IPS-15b (cell line): ENCODE measurements around the gene PLOD3.

Experiments used
- H3K27me3 ChIP-seq: one replicate; pipeline ENCODE4 v1.6.1; 2013; ENCODE audit warnings: low read length; ENCODE audit not compliant: control insufficient read depth, insufficient read depth
- H3K36me3 ChIP-seq: one replicate; pipeline ENCODE4 v1.6.1; 2013; ENCODE audit warnings: low read length; ENCODE audit not compliant: control insufficient read depth, insufficient read depth
- H3K4me1 ChIP-seq: one replicate; pipeline ENCODE4 v1.6.1; 2013; ENCODE audit warnings: mild to moderate bottlenecking, low read length; ENCODE audit not compliant: control insufficient read depth, insufficient read depth
- H3K4me3 ChIP-seq: one replicate; pipeline ENCODE4 v1.5.1; 2013; ENCODE audit warnings: low read depth, low read length
- H3K9ac ChIP-seq: one replicate; pipeline ENCODE4 v1.6.1; 2013; ENCODE audit warnings: low read depth, mild to moderate bottlenecking, low read length
- H3K9me3 ChIP-seq: one replicate; pipeline ENCODE4 v1.6.1; 2013; ENCODE audit warnings: mild to moderate bottlenecking, low read length; ENCODE audit not compliant: control insufficient read depth, insufficient read depth

The PLOD3 gene

GRCh38 chr7:101171442-101171837 lies 45.9 kb downstream of the PLOD3 start:
- H3K27me3 ChIP-seq: peaks cover 93% of the 10 kb centered on the region
- H3K36me3 ChIP-seq: no peaks in the 10 kb centered on the region
- no peak overlapping the region for H3K9ac ChIP-seq
- peaks cover 33% of the 10 kb centered on the region for H3K4me1 ChIP-seq
- peak overlapping the region; percentile 69 for H3K4me3 ChIP-seq
- H3K9me3 ChIP-seq: no peaks in the 10 kb centered on the region

DNA sequence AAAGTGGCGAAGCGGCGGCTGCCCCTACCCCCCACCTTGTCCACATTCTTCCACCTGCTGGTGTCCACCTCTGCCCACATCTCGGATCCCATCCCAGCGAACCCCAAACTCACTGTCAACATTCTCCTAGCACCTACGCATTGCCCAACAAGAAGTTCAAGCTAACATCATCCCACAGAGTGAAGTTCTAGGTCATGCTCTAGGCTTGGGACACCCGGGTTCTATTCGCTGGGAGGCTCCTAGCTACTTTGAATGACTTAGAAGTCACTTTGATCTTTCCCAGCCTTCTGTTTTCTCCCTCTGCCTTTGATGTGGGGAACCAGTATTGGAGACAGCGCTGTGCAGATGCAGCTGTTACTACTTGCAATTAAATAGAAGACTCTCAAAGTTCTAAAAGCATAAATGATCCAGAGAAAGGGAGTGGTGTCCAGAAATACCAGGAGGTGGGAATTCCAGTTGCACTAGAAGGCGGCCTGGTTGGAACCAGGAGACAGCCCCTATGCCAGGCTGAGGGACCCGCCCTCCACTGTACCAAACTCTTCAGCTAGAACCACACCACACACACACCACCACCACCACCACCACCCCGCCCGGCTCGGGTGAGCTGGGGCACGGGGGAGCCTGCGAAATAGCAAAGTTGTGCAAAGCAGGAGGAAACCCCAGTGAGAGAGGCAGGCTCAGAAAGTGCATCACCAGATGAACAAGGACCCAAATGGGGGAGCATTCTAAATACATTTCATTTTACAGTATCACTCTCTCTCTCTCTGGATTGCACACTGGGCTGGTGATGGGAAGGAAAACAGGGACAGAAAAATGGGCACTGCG lies 46.6 kb downstream of the PLOD3 start:
- Histone ChIP-seq H3K9ac (no peak overlapping the region), H3K9me3 (no peaks in the 10 kb centered on the region), H3K36me3 (no peaks in the 10 kb centered on the region), H3K4me3 (peak overlapping the region; percentile 73), H3K27me3 (peaks cover 89% of the 10 kb centered on the region), H3K4me1 (peaks cover 33% of the 10 kb centered on the region)

DNA sequence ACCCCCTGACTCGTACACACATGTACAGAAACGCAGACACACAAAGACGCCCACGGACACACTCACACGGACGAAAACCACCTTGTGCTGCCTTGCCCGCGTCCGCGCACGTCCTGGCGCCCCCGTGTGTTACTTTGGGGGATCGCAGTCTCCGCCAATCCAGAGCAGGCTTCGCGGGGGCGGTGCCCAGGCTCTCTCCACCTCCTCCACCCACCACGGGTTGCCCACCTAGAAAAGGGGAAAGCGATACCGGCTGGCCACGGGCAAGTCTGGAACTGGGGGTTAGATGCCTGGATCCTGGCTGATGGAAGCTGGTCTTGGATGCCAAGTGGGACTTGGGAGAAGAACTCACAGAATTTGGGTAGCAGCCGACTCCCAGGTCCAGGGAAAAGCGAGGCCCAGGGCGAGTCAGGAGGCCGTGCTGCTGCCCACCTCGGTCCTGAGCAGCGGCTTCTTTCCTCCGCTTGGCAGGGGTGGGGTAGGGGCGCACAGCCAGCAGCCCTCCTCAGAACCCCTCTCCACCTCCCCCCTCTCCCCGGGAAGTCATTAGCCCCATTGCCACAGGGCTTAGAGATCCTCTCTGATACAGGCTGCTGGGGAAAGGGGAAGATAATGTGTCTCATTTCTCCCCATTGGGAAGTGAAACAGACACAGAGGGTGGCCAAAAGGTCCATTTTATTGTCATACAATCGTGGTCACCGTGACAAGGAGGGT lies 47.4 kb downstream of the PLOD3 start:
- Histone ChIP-seq H3K9ac (no peak overlapping the region), H3K9me3 (no peaks in the 10 kb centered on the region), H3K27me3 (peaks cover 83% of the 10 kb centered on the region), H3K36me3 (no peaks in the 10 kb centered on the region), H3K4me1 (peaks cover 33% of the 10 kb centered on the region), H3K4me3 (peak overlapping the region; percentile 73)

DNA sequence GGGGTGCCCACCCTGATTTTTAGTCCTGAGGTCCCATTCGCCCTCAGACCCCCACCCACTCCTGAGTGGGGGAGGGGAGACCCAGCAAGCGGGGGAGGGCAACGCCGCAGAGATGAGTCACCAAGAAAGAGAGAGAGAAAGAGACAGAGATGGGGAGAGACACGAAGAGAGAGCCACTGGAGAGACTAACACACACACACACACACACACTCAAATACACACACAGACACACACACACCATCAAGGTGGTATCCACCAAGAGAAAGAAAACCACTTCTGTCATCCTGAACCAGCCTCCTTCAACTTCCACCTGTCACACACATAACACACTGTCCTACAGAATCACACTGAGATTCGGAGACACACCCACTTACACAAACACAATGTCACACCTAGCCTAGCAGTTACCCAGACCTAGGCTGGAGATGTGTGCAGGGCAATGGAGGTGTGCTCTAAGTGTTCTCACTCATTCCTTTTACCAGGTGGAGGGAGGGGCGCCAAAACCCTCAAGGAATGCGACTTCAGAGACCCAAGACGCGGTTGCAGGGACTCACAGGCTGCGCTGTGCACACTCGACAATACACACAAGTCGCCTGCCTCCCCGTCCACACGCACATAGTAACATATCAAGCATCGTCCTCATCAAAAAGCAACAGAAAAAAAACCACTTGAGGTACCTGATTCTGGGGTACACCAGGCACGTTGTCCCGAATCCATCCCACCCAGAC lies 48.1 kb downstream of the PLOD3 start:
- Histone ChIP-seq H3K27me3 (peaks cover 83% of the 10 kb centered on the region), H3K9ac (no peak overlapping the region), H3K9me3 (no peaks in the 10 kb centered on the region), H3K4me3 (peak overlapping the region; percentile 73), H3K4me1 (peaks cover 33% of the 10 kb centered on the region), H3K36me3 (no peaks in the 10 kb centered on the region)

DNA sequence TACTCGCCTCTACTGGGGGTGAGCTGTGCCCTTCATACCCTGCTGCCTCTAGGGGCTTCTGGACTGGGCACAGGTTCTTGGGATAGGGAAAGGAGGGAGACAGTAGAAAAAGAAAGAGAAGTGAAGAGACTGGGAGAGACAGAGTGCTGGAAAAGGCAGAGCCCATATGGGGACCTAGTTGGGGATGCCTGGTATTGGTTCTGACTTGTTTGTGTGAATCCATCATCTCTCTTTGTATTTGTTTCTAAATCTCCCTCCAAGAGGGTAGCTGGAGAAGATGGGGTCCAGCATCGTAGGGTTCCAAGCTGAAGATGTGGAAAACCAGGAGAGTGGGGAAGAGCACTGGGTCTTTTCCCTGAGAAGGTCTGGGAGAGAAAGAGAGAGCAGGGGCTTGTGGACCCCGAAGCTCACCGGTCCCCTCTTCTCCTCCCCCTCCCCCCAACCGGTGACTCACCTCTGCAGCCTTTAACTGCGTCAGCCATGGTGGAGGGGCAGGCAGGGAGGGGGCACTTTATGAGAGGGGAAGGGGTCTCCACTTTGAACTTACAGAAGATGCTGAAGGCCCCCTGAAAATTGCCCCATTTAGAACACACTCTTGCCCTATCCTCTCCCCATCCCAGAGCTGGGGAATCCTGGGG lies 48.9 kb downstream of the PLOD3 start:
- Histone ChIP-seq H3K9ac (no peak overlapping the region), H3K4me1 (peaks cover 33% of the 10 kb centered on the region), H3K36me3 (no peaks in the 10 kb centered on the region), H3K27me3 (peaks cover 78% of the 10 kb centered on the region), H3K4me3 (peak overlapping the region; percentile 73), H3K9me3 (no peaks in the 10 kb centered on the region)

GRCh38 chr7:101167645-101168411 lies 49.6 kb downstream of the PLOD3 start:
- Histone ChIP-seq H3K36me3 (no peaks in the 10 kb centered on the region), H3K4me3 (peak overlapping the region; percentile 73), H3K9ac (no peak overlapping the region), H3K4me1 (peaks cover 29% of the 10 kb centered on the region), H3K27me3 (peaks cover 71% of the 10 kb centered on the region), H3K9me3 (no peaks in the 10 kb centered on the region)

GRCh38 chr7:101166909-101167644 lies 50.3 kb downstream of the PLOD3 start:
- peak overlapping the region; percentile 73 for H3K4me3 ChIP-seq

GRCh38 chr7:101166648-101166908 lies 50.8 kb downstream of the PLOD3 start:
- Histone ChIP-seq H3K27me3 (peaks cover 59% of the 10 kb centered on the region), H3K4me1 (peaks cover 32% of the 10 kb centered on the region), H3K36me3 (no peaks in the 10 kb centered on the region), H3K9ac (no peak overlapping the region), H3K9me3 (no peaks in the 10 kb centered on the region), H3K4me3 (peak overlapping the region; percentile 73)

More at GRCh38 chr7:101166909-101167644, 50.3 kb downstream of the PLOD3 start:
- no peak overlapping the region for H3K9ac ChIP-seq
- H3K27me3 ChIP-seq: peaks cover 64% of the 10 kb centered on the region
- no peaks in the 10 kb centered on the region for H3K9me3 ChIP-seq
- no peaks in the 10 kb centered on the region for H3K36me3 ChIP-seq
- peaks cover 31% of the 10 kb centered on the region for H3K4me1 ChIP-seq

DNA sequence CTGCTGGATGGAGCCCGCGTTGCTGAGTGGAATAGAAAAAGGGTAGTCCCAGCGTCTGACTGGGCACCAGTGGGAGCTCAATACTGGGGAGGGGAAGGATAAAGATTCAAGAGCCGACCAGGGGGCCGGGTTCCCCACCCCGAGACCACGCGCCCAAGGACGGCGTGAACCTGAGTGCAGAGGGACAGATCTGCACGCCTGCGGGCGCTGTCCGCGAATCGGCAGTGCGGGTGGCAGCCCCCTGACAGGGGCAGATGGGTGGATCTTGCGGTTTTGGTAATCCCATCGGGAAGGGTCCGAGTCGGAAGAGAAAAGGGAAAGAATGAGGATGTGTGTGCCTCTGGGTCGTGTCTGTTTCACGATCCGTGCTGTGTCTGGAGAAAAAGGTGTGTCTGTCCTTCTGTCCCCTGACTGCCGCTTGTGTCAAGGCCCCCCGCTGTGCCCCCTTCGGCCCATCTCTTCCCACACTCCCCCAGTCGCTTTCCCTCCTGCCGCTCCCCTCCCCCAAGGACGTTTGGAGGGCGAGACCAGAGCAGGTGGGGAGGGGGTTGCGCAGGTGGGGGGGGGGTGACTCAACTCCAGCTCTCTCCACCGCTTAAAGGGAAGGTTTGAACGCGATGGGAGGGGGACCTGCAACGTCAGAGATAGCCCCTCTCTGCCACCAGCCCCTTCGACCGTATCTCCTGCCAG lies 51.3 kb downstream of the PLOD3 start:
- Histone ChIP-seq H3K36me3 (no peaks in the 10 kb centered on the region), H3K4me3 (peak overlapping the region; percentile 67), H3K27me3 (peaks cover 54% of the 10 kb centered on the region), H3K9me3 (no peaks in the 10 kb centered on the region), H3K4me1 (peaks cover 32% of the 10 kb centered on the region), H3K9ac (no peak overlapping the region)
